Right lobe of liver (tissue), 6 donors: ENCODE data around the gene SPCS3. TPM values are rescaled to one million over a fixed set of nuclear protein-coding genes. Genes with fewer than 3 reads are reported as not detected.

Source experiments
- ATAC-seq, 4 donors: fragments of 200-7000 bp; cut with Tn5 transposase; one replicate each; pipeline ENCODE4 v1.9.1; 2020; ENCODE audit warnings: mild to moderate bottlenecking in 4 of 4, moderate library complexity in 4 of 4
- DNase-seq, 3 donors: peaks; one replicate each; pipeline ENCODE4 v3.0.0-alpha.2; 2020
- H3K27ac ChIP-seq, 3 donors: fragments of 200-600 bp; one replicate each; pipeline ENCODE4 v1.8.0; 2022
- H3K27me3 ChIP-seq, 2 donors: fragments of 200-600 bp; one replicate each; pipeline ENCODE4 v1.8.0; 2022
- H3K36me3 ChIP-seq, 4 donors: fragments of 200-600 bp; sonication (generic) in 1 of 4; one replicate each; pipeline versions ENCODE4 v1.5.1 to v1.8.0; 2017 to 2022; ENCODE audit warnings: control low read depth in 1 of 4
- H3K4me1 ChIP-seq, 4 donors: fragments of 200-600 bp; sonication (generic) in 1 of 4; one replicate each; pipeline versions ENCODE4 v1.5.1 to v1.8.0; 2017 to 2022; ENCODE audit warnings: control low read depth in 1 of 4
- H3K4me3 ChIP-seq, 3 donors: fragments of 200-600 bp; one replicate each; pipeline ENCODE4 v1.8.0; 2022
- H3K9me3 ChIP-seq, 4 donors: fragments of 200-600 bp; sonication (generic) in 1 of 4; one replicate each; pipeline versions ENCODE4 v1.5.1 to v1.8.0; 2017 to 2022; ENCODE audit warnings: control low read depth in 1 of 4
- POLR2A ChIP-seq: fragments of 450-650 bp; IDR thresholded peaks from one replicate; pipeline ENCODE4 v1.6.1; 2017; ENCODE audit warnings: antibody characterized with exemption, mild to moderate bottlenecking
- WGBS: methylation state at CpG from one replicate; pipeline ENCODE4 v1.1.6; 2018; ENCODE audit warnings: low coverage, low lambda C conversion rate; ENCODE audit not compliant: insufficient coverage; ENCODE audit errors: missing lambda C conversion rate; 5-methylcytosine and 5-hydroxymethylcytosine counted together
- intact Hi-C, 2 donors: fragments of 100-400 bp; cut with DNase I; formaldehyde crosslinking; loops; one replicate each; pipeline versions ENCODE4 v1.11.2 to v1.14.1; 2022
- total RNA-seq, 6 experiments: library from RNA; depleted of rRNA in 2 of 6; stranded (reverse); fragments of >200 nt in 2 of 6; fragmentation: NEBNext Ultra II Directional in 3 of 6; extraction: Animal tissue kit (Norgen Biotek cat#: 25700) in 3 of 6; gene quantifications; one replicate each; pipeline versions ENCODE4 v1.1.0 to v1.2.4, GENCODE V29; 2016 to 2023
- TF ChIP-seq, protein P1 (sequence below), 4 donors: fragments of 200-600 bp in 3 of 4; fragments of 450-650 bp in 1 of 4; IDR thresholded peaks; one replicate each; pipeline versions ENCODE4 v1.5.1 to v1.8.0; 2016 to 2022; ENCODE audit warnings: antibody characterized with exemption in 4 of 4, mild to moderate bottlenecking in 2 of 4
- donor health status: DM: no; HTN: yes; CAD: no.
- donor health status: DM: no; HTN: no; CAD: no.
- donor health status: DM: no; HTN: no; CAD: no.
- donor health status: DM: no; HTN: yes; CAD: no.
- donor health status: DM: no; HTN: yes; CAD: no.

The SPCS3 gene
- total RNA-seq, 6 experiments from 2014 or later = 49.7 to 97.4 (median 69.1) TPM

DNA sequence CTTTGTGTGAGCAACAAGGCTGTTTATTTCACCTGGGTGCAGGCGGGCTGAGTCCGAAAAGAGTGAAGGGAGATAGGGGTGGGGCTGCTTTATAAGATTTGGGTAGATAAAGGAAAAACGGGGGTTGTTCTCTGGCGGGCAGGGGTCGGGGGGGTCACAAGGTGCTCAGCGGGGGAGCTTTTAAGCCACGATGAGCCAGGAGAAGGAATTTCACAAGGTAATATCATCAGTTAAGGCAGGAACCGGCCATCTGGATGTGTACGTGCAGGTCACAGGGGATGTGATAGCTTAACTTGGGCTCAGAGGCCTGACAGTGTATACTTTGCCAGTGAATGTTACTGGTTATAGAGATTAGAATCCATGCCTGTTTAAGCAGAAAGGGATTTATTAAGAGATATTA is 19.7 kb upstream of the SPCS3 start:
- ATAC-seq (no peak), DNase-seq (no peak)
- WGBS = 69% methylated on average over 5 of the region's 9 CpGs
- TF ChIP-seq, protein P1, sequence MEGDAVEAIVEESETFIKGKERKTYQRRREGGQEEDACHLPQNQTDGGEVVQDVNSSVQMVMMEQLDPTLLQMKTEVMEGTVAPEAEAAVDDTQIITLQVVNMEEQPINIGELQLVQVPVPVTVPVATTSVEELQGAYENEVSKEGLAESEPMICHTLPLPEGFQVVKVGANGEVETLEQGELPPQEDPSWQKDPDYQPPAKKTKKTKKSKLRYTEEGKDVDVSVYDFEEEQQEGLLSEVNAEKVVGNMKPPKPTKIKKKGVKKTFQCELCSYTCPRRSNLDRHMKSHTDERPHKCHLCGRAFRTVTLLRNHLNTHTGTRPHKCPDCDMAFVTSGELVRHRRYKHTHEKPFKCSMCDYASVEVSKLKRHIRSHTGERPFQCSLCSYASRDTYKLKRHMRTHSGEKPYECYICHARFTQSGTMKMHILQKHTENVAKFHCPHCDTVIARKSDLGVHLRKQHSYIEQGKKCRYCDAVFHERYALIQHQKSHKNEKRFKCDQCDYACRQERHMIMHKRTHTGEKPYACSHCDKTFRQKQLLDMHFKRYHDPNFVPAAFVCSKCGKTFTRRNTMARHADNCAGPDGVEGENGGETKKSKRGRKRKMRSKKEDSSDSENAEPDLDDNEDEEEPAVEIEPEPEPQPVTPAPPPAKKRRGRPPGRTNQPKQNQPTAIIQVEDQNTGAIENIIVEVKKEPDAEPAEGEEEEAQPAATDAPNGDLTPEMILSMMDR (IDR thresholded peaks at IDR 0.05) = no peak
- TF ChIP-seq POLR2A = no peak
- no peaks in the 10 kb centered on the region for H3K36me3 ChIP-seq
- no peaks in the 10 kb centered on the region for H3K27me3 ChIP-seq
- H3K9me3 ChIP-seq = no peaks in the 10 kb centered on the region
- H3K4me1 ChIP-seq = no peaks in the 10 kb centered on the region
- no peak overlapping the region for H3K27ac ChIP-seq
- H3K4me3 ChIP-seq = no peak overlapping the region
- intact Hi-C loops = no loop called here

DNA sequence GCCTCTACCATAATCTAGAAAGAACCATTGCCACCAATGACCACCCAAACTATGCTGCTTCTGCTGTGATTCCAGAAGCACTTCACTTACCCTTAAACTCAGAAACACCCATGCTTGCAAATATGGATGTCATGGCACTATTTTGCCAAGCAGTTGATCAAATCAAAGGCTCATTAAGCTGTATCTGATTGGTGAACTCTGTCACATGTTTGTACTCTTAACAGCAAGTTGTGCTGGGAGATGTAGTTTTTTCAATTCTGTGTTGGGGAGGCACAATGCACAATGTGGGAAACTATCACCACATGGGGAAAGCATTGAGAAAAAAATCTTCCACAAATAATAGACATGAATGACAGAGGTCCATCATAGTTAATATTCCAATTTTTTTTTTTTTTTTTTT is 19.2 kb upstream of the SPCS3 start:
- TF ChIP-seq, protein P1 (IDR thresholded peaks at IDR 0.05) = no peak
- TF ChIP-seq POLR2A = no peak
- Histone ChIP-seq H3K36me3 (no peaks in the 10 kb centered on the region), H3K27me3 (no peaks in the 10 kb centered on the region), H3K4me3 (no peak overlapping the region), H3K4me1 (no peaks in the 10 kb centered on the region), H3K27ac (no peak overlapping the region), H3K9me3 (no peaks in the 10 kb centered on the region)
- intact Hi-C loops = no loop called here
- DNase-seq (no peak), ATAC-seq (no peak)

DNA sequence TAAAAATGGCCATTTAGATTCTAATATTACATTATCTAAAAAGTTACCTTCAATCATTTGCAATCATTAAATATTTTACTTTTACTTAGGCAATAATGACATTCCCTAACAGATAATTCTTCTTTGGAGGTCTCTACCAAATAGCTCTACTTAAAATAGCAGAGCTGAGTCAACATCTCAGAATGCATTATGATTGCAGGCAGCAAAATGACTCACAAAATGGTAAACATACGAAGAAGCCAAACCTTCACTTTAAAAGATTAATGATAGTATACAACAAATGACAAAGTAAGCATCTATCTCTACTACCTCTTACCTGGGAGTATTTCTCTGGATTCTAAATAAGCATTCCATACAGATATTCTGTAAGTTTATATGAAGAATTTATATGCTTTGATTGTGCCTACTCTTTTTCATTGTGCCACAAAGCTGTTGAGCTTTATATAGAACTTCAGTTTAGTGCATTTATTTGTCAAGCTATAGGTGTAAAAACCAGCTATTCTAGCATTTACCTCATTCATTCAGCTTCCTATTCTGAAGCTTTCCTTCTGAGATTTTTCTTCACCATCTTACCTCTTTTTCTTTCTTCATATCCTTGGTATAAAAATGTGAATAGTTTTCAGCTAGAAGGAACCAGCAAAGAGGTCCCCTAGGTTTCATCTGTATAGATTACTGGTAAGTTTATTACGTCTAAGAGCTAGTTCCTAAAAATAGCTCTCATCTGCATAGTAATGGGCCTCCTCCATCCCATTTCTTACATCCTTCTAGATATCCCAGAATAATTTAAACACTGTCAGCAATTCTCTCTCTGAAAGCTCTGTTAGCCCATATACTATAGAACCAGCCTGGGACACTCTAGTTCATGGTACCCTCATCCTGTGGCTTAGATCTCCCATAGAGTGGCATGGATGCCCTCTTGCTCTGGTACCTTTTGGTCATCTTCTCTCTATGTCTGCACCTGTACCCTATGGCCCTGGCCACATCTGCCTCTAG is 17.2 kb upstream of the SPCS3 start:
- ATAC-seq (no peak), DNase-seq (no peak)
- Histone ChIP-seq H3K36me3 (no peaks in the 10 kb centered on the region), H3K4me1 (no peaks in the 10 kb centered on the region), H3K27ac (no peak overlapping the region), H3K27me3 (no peaks in the 10 kb centered on the region), H3K9me3 (no peaks in the 10 kb centered on the region), H3K4me3 (no peak overlapping the region)
- WGBS = 54% methylated on average over 2 of the region's 2 CpGs
- TF ChIP-seq, protein P1 (IDR thresholded peaks at IDR 0.05) = no peak
- TF ChIP-seq POLR2A = no peak
- intact Hi-C loops = no loop called here

DNA sequence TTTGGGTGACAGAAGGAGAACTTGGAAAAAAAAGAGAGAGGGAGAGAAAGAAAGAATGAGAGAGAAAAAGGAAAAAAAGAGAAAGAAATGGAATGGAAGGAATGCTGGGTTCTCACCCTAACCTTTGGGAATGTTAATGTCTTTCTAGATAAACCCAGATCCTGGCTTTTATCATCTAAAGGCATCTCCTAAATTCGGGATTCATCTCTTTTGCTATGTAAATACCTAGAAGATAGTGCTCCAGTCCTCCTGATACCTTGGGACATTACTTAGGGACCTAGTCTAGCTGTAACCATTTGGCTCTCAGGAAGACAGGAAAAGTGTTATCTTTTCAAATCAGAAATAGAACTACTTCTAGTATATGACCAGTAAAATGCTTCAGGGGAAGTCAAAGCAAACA is 15.8 kb upstream of the SPCS3 start:
- TF ChIP-seq, protein P1 (IDR thresholded peaks at IDR 0.05) = no peak
- TF ChIP-seq POLR2A = no peak
- 0% methylated on average over 1 of the region's 1 CpG for WGBS

More for the DNA sequence above, 15.8 kb upstream of the SPCS3 start:
- intact Hi-C loops = no loop called here
- no peak overlapping the region for H3K4me3 ChIP-seq
- no peaks in the 10 kb centered on the region for H3K27me3 ChIP-seq
- H3K36me3 ChIP-seq = no peaks in the 10 kb centered on the region
- no peak for ATAC-seq
- no peaks in the 10 kb centered on the region for H3K4me1 ChIP-seq
- no peaks in the 10 kb centered on the region for H3K9me3 ChIP-seq
- DNase-seq = no peak
- H3K27ac ChIP-seq = no peak overlapping the region
